H9 (cell line): ENCODE data around the gene ZMIZ1. TPM values are rescaled to one million over a fixed set of nuclear protein-coding genes. Genes with fewer than 3 reads are reported as not detected.
A peak's percentile ranks its signal among the peaks of the same experiment; 100 is the strongest.

Experiments
- DNase-seq: peaks from one replicate; pipeline ENCODE4 v3.0.0-alpha.2; 2017
- H2AFZ ChIP-seq: one replicate; pipeline ENCODE4 v1.6.1; 2013; ENCODE audit warnings: mild to moderate bottlenecking, low read length, control low read depth, moderate library complexity
- H2AK5ac ChIP-seq: 2 replicates; pipeline ENCODE4 v1.6.1; 2013; ENCODE audit warnings: low read length, control low read depth, mixed read lengths; ENCODE audit not compliant: insufficient read length
- H2BK120ac ChIP-seq: one replicate; pipeline ENCODE4 v1.6.1; 2013; ENCODE audit warnings: low read depth, mild to moderate bottlenecking, low read length, control low read depth, inconsistent platforms; ENCODE audit not compliant: poor library complexity, severe bottlenecking
- H2BK12ac ChIP-seq: 2 replicates; pipeline ENCODE4 v1.6.1; 2013; ENCODE audit warnings: low read length, control low read depth, mixed read lengths, low read depth; ENCODE audit not compliant: insufficient read length
- H2BK15ac ChIP-seq: 2 replicates; pipeline ENCODE4 v1.6.1; 2013; ENCODE audit warnings: low read depth, low read length, control low read depth
- H2BK20ac ChIP-seq: one replicate; pipeline ENCODE4 v1.6.1; 2013; ENCODE audit warnings: low read depth, mild to moderate bottlenecking, low read length, control low read depth, inconsistent platforms; ENCODE audit not compliant: poor library complexity, severe bottlenecking
- H2BK5ac ChIP-seq: 2 replicates; pipeline ENCODE4 v1.6.1; 2013; ENCODE audit warnings: low read length, control low read depth, mixed read lengths; ENCODE audit not compliant: insufficient read length
- H3K14ac ChIP-seq: 2 replicates; pipeline ENCODE4 v1.6.1; 2013; ENCODE audit warnings: low read length, control low read depth; ENCODE audit not compliant: insufficient read depth
- H3K18ac ChIP-seq: 2 replicates; pipeline ENCODE4 v1.6.1; 2013; ENCODE audit warnings: low read depth, mild to moderate bottlenecking, mixed read lengths, low read length, control low read depth; ENCODE audit not compliant: insufficient read length
- H3K23ac ChIP-seq: 2 replicates; pipeline ENCODE4 v1.6.1; 2013; ENCODE audit warnings: low read length, control low read depth, mixed read lengths, low read depth; ENCODE audit not compliant: insufficient read length
- H3K23me2 ChIP-seq: 2 replicates; pipeline ENCODE4 v1.6.1; 2013; ENCODE audit warnings: low read depth, mild to moderate bottlenecking, mixed read lengths, low read length, control low read depth; ENCODE audit not compliant: insufficient read length, poor library complexity, severe bottlenecking
- H3K27ac ChIP-seq: 2 replicates; pipeline ENCODE4 v1.5.1; 2013; ENCODE audit warnings: low read length, control low read depth, mixed read lengths, low read depth; ENCODE audit not compliant: insufficient read length
- H3K27me3 ChIP-seq: 2 replicates; pipeline ENCODE4 v1.6.1; 2013; ENCODE audit warnings: low read length, control low read depth, inconsistent platforms; ENCODE audit not compliant: insufficient read depth
- H3K4ac ChIP-seq: 2 replicates; pipeline ENCODE4 v1.6.1; 2013; ENCODE audit warnings: low read depth, mild to moderate bottlenecking, control low read depth, inconsistent platforms, low read length, moderate library complexity
- H3K4me1 ChIP-seq: 2 replicates; pipeline ENCODE4 v1.6.1; 2013; ENCODE audit warnings: low read length, control low read depth, inconsistent platforms; ENCODE audit not compliant: insufficient read depth
- H3K4me2 ChIP-seq: 2 replicates; pipeline ENCODE4 v1.6.1; 2013; ENCODE audit warnings: low read length, control low read depth, mixed read lengths; ENCODE audit not compliant: insufficient read length, insufficient read depth
- H3K56ac ChIP-seq: 2 replicates; pipeline ENCODE4 v1.6.1; 2013; ENCODE audit warnings: low read depth, mild to moderate bottlenecking, mixed read lengths, low read length, control low read depth; ENCODE audit not compliant: insufficient read length
- H3K79me1 ChIP-seq: 2 replicates; pipeline ENCODE4 v1.6.1; 2013; ENCODE audit warnings: low read depth, mild to moderate bottlenecking, moderate library complexity, low read length, control low read depth, inconsistent platforms; ENCODE audit not compliant: insufficient read depth, poor library complexity, severe bottlenecking
- H3K79me2 ChIP-seq: 2 replicates; pipeline ENCODE4 v1.6.1; 2013; ENCODE audit warnings: low read length, control low read depth, inconsistent platforms; ENCODE audit not compliant: insufficient read depth
- H3K9ac ChIP-seq: 2 replicates; pipeline ENCODE4 v1.6.1; 2013; ENCODE audit warnings: low read length, control low read depth, mixed read lengths; ENCODE audit not compliant: insufficient read length; ENCODE audit errors: extremely low read depth
- H3K9me3 ChIP-seq: one replicate; pipeline ENCODE4 v1.6.1; 2013; ENCODE audit warnings: low read depth, low read length, inconsistent platforms; ENCODE audit not compliant: control insufficient read depth
- H3T11ph ChIP-seq: one replicate; pipeline ENCODE4 v1.6.1; 2013; ENCODE audit warnings: mild to moderate bottlenecking, low read length, control low read depth, inconsistent platforms
- H4K20me1 ChIP-seq: one replicate; pipeline ENCODE4 v1.6.1; 2013; ENCODE audit not compliant: control insufficient read depth, insufficient read length, insufficient read depth
- H4K5ac ChIP-seq: 2 replicates; pipeline ENCODE4 v1.6.1; 2013; ENCODE audit warnings: low read depth, mild to moderate bottlenecking, mixed read lengths, low read length, control low read depth; ENCODE audit not compliant: insufficient read length
- H4K8ac ChIP-seq: replicated peaks from 2 replicates; pipeline ENCODE4 v1.6.1; 2013; ENCODE audit warnings: low read length, control low read depth, mixed read lengths, low read depth; ENCODE audit not compliant: insufficient read length
- H4K91ac ChIP-seq: 2 replicates; pipeline ENCODE4 v1.6.1; 2013; ENCODE audit warnings: low read depth, mild to moderate bottlenecking, moderate library complexity, mixed read lengths, low read length, control low read depth; ENCODE audit not compliant: insufficient read length
- H3K27ac Mint-ChIP-seq, 3 experiments: 2 replicates in 2 of 3; 3 replicates in 1 of 3; pipeline ENCODE4 v1.8.0; 2020 to 2021; ENCODE audit warnings: mixed read lengths in 3 of 3, mild to moderate bottlenecking in 1 of 3, moderate library complexity in 1 of 3
- H3K27me3 Mint-ChIP-seq: 2 replicates; pipeline ENCODE4 v1.8.0; 2021; ENCODE audit warnings: low read depth, mild to moderate bottlenecking, moderate library complexity, mixed read lengths
- H3K36me3 Mint-ChIP-seq, 3 experiments: 2 replicates in 2 of 3; 3 replicates in 1 of 3; pipeline ENCODE4 v1.8.0; 2020 to 2021; ENCODE audit warnings: low read depth in 3 of 3, mixed read lengths in 3 of 3; ENCODE audit not compliant: insufficient read depth in 1 of 3
- H3K4me1 Mint-ChIP-seq, 2 experiments: 2 replicates each; pipeline ENCODE4 v1.8.0; 2020; ENCODE audit warnings: mixed read lengths in 2 of 2
- H3K4me3 Mint-ChIP-seq, 2 experiments: 2 replicates in 1 of 2; 3 replicates in 1 of 2; pipeline ENCODE4 v1.8.0; 2020 to 2021; ENCODE audit warnings: mild to moderate bottlenecking in 2 of 2, mixed read lengths in 2 of 2, moderate library complexity in 1 of 2
- H3K9me3 Mint-ChIP-seq, 2 experiments: 2 replicates in 1 of 2; 3 replicates in 1 of 2; pipeline ENCODE4 v1.8.0; 2020; ENCODE audit warnings: mild to moderate bottlenecking in 2 of 2, mixed read lengths in 2 of 2, moderate library complexity in 1 of 2
- WGBS: extraction: QIAGEN DNeasy Blood & Tissue Kit; methylation state at CpG from one replicate; pipeline ENCODE4 v1.1.7; 2013; ENCODE audit warnings: missing lambda C conversion rate, low lambda C conversion rate, mixed read lengths; ENCODE audit not compliant: insufficient read length; ENCODE audit errors: extremely low coverage; 5-methylcytosine and 5-hydroxymethylcytosine counted together
- total RNA-seq: library from RNA; stranded (reverse); gene quantifications from 2 replicates; pipeline ENCODE4 v1.2.1, GENCODE V29; 2021
- TF ChIP-seq, protein P1 (sequence below): fragments of 200-600 bp; sonication (generic); conservative IDR thresholded peaks from 3 replicates; pipeline ENCODE4 v1.8.0; 2021; ENCODE audit warnings: antibody characterized with exemption, mild to moderate bottlenecking

The ZMIZ1 gene
- total RNA-seq, 1 experiment from 2014 or later = 36.9 TPM

GRCh38 chr10:79084972-79085597, 16.3 kb downstream of the ZMIZ1 start:
- Histone ChIP-seq H3K14ac (0 out of 2 replicates have a peak overlapping the region, but pooled peaks have one; percentile 11), H3K56ac (no peak overlapping the region), H3K27ac (no peak overlapping the region), H3K4ac (no peak overlapping the region), H3K23ac (no peak overlapping the region), H4K5ac (no peak overlapping the region), H2BK12ac (no peak overlapping the region), H2BK15ac (no peak overlapping the region), H3K27me3 (no peaks in the 10 kb centered on the region), H4K91ac (peak overlapping the region; percentile 2), H2BK20ac (no peak overlapping the region), H2AK5ac (no peak overlapping the region), H3K9ac (no peak overlapping the region), H3K18ac (no peak overlapping the region), H3K79me2 (peaks cover 15% of the 10 kb centered on the region; the same call in 1 of the 2 replicates), H2BK120ac (no peak overlapping the region), H3K23me2 (no peaks in the 10 kb centered on the region), H3T11ph (no peak overlapping the region), H4K20me1 (no peaks in the 10 kb centered on the region), H2BK5ac (no peak overlapping the region), H3K9me3 (no peaks in the 10 kb centered on the region), H4K8ac (no peak overlapping the region), H3K4me1 (peaks cover 10% of the 10 kb centered on the region), H2AFZ (no peak overlapping the region), H3K79me1 (peaks cover 5% of the 10 kb centered on the region), H3K4me2 (no peak overlapping the region)
- no peaks in the 10 kb centered on the region for H3K9me3 Mint-ChIP-seq
- H3K27me3 Mint-ChIP-seq = peaks cover 1% of the 10 kb centered on the region; the same call in 1 of the 2 replicates
- TF ChIP-seq, protein P1, sequence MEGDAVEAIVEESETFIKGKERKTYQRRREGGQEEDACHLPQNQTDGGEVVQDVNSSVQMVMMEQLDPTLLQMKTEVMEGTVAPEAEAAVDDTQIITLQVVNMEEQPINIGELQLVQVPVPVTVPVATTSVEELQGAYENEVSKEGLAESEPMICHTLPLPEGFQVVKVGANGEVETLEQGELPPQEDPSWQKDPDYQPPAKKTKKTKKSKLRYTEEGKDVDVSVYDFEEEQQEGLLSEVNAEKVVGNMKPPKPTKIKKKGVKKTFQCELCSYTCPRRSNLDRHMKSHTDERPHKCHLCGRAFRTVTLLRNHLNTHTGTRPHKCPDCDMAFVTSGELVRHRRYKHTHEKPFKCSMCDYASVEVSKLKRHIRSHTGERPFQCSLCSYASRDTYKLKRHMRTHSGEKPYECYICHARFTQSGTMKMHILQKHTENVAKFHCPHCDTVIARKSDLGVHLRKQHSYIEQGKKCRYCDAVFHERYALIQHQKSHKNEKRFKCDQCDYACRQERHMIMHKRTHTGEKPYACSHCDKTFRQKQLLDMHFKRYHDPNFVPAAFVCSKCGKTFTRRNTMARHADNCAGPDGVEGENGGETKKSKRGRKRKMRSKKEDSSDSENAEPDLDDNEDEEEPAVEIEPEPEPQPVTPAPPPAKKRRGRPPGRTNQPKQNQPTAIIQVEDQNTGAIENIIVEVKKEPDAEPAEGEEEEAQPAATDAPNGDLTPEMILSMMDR = no peak
- peak overlapping the region in 1 of 3 experiments; percentile 22; a peak in 2 of 7 replicates for H3K27ac Mint-ChIP-seq
- no CpG with 5 or more reads among the region's 14 CpGs for WGBS
- peaks cover 50 to 65% of the 10 kb centered on the region in 2 experiments for H3K4me1 Mint-ChIP-seq
- peaks cover 0 to 7% (median 0%) of the 10 kb centered on the region in 3 experiments; a peak in 2 of 7 replicates for H3K36me3 Mint-ChIP-seq
- no peak overlapping the region for H3K4me3 Mint-ChIP-seq
- DNase-seq = no peak
